Right atrium auricular region (tissue), 2 donors: ENCODE measurements around the gene ABCC12. TPM values are rescaled to one million over a fixed set of nuclear protein-coding genes. Genes with fewer than 3 reads are reported as not detected.

Source experiments
- total RNA-seq, 2 donors: library from RNA; depleted of rRNA; stranded (reverse); fragments of >200 nt; gene quantifications; one replicate each; pipeline ENCODE4 v1.1.0, GENCODE V29; 2016

Gene ABCC12
- total RNA-seq, 2 donors from 2014 or later: not detected

Other genes starting within 250 kb of the ABCC12 start
- gene LONP2, start 88.3 kb upstream of the ABCC12 start, total RNA-seq: 10 to 100 TPM; 37.2 to 48.9 TPM
- not detected for gene ABCC11, start 91.5 kb upstream of the ABCC12 start, total RNA-seq
- 10 to 100 TPM; 12.3 to 18.0 TPM for gene SIAH1, start 229.4 kb upstream of the ABCC12 start, total RNA-seq